DOHH2 (cell line): ENCODE data around the gene NOP56.

Source experiments
- EZH2phosphoT487 ChIP-seq: fragments of 200-600 bp; sonication (generic); IDR thresholded peaks from 2 replicates; pipeline ENCODE4 v1.6.1; 2017; ENCODE audit warnings: borderline replicate concordance, mild to moderate bottlenecking, antibody characterized with exemption, low read length, moderate library complexity, mixed read lengths
- TF ChIP-seq, protein P1 (sequence below): fragments of 200-600 bp; sonication (generic); IDR thresholded peaks from one replicate; pipeline ENCODE4 v1.5.1; 2014; ENCODE audit warnings: antibody characterized with exemption, mild to moderate bottlenecking, low read depth, low read length; ENCODE audit not compliant: poor library complexity, severe bottlenecking

DNA sequence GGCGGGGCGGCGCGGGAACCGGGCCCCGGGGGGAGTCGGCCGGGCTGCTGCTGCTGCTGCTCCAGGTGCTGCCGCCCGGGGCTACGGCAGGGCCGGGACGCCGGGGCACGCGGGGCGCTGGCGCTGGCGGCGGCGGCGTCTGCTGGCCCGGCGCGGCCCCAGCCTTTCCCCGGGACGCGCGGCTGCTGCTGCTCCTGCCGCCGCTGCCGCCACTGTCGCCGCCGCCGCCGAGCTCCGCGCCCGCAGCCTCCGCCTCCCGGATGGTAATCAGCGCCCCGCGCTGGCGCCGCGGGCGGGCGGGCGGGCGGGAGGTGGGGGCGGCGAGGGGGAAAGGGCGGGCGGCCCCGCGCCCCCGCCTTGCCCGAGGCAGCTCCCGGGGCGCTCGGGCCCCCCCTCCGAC lies 40.5 kb downstream of the NOP56 start:
- TF ChIP-seq, protein P1, sequence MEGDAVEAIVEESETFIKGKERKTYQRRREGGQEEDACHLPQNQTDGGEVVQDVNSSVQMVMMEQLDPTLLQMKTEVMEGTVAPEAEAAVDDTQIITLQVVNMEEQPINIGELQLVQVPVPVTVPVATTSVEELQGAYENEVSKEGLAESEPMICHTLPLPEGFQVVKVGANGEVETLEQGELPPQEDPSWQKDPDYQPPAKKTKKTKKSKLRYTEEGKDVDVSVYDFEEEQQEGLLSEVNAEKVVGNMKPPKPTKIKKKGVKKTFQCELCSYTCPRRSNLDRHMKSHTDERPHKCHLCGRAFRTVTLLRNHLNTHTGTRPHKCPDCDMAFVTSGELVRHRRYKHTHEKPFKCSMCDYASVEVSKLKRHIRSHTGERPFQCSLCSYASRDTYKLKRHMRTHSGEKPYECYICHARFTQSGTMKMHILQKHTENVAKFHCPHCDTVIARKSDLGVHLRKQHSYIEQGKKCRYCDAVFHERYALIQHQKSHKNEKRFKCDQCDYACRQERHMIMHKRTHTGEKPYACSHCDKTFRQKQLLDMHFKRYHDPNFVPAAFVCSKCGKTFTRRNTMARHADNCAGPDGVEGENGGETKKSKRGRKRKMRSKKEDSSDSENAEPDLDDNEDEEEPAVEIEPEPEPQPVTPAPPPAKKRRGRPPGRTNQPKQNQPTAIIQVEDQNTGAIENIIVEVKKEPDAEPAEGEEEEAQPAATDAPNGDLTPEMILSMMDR = no peak
- no peak for TF ChIP-seq EZH2phosphoT487
